Fibroblast of lung (primary cell): ENCODE data around the gene APBA2. TPM values are rescaled to one million over a fixed set of nuclear protein-coding genes. Genes with fewer than 3 reads are reported as not detected.

ENCODE experiments used
- DNase-seq, 2 donors: peaks; one replicate each; pipeline versions ENCODE4 v3.0.0 to v3.0.0-alpha.2; 2010; ENCODE audit warnings: low read depth in 2 of 2
- H2AFZ ChIP-seq: 2 replicates; pipeline ENCODE4 v1.5.1; 2012; ENCODE audit warnings: low read length, control low read depth, inconsistent platforms
- H3K27ac ChIP-seq: 2 replicates; pipeline ENCODE4 v1.5.1; 2011; ENCODE audit warnings: low read length, control low read depth; ENCODE audit not compliant: insufficient read depth
- H3K27me3 ChIP-seq: 2 replicates; pipeline ENCODE4 v1.5.1; 2011; ENCODE audit warnings: mild to moderate bottlenecking, low read length; ENCODE audit not compliant: control insufficient read depth, insufficient read depth
- H3K36me3 ChIP-seq: 2 replicates; pipeline ENCODE4 v1.5.1; 2011; ENCODE audit warnings: low read length; ENCODE audit not compliant: control insufficient read depth, insufficient read depth
- H3K4me1 ChIP-seq: 2 replicates; pipeline ENCODE4 v1.5.1; 2011; ENCODE audit warnings: low read length; ENCODE audit not compliant: control insufficient read depth, insufficient read depth; ENCODE audit errors: extremely low read depth
- H3K4me2 ChIP-seq: 2 replicates; pipeline ENCODE4 v1.5.1; 2011; ENCODE audit warnings: low read length, control low read depth; ENCODE audit not compliant: insufficient read depth; ENCODE audit errors: extremely low read depth
- H3K4me3 ChIP-seq, 4 experiments: fragments of 200-600 bp in 1 of 4; sonication (generic) in 1 of 4; replicated peaks in 1 of 4; 2 replicates each; pipeline ENCODE4 v1.5.1; 2011 to 2016; ENCODE audit warnings: low read length in 4 of 4, low read depth in 3 of 4, mild to moderate bottlenecking in 3 of 4, control low read depth in 2 of 4, inconsistent platforms in 1 of 4, mixed read lengths in 1 of 4; ENCODE audit not compliant: insufficient read depth in 1 of 4; ENCODE audit errors: control extremely low read depth in 1 of 4
- H3K79me2 ChIP-seq: 2 replicates; pipeline ENCODE4 v1.5.1; 2012; ENCODE audit warnings: mild to moderate bottlenecking, low read length, inconsistent platforms; ENCODE audit not compliant: control insufficient read depth, insufficient read depth
- H3K9ac ChIP-seq: 2 replicates; pipeline ENCODE4 v1.5.1; 2011; ENCODE audit warnings: mild to moderate bottlenecking, low read length, control low read depth; ENCODE audit not compliant: insufficient read depth
- H3K9me3 ChIP-seq: 2 replicates; pipeline ENCODE4 v1.5.1; 2012; ENCODE audit warnings: low read depth, low read length; ENCODE audit not compliant: control insufficient read depth, insufficient read depth
- H4K20me1 ChIP-seq: 2 replicates; pipeline ENCODE4 v1.5.1; 2011; ENCODE audit warnings: low read length; ENCODE audit not compliant: control insufficient read depth, insufficient read depth; ENCODE audit errors: extremely low read depth
- EZH2 ChIP-seq: IDR thresholded peaks from 2 replicates; pipeline ENCODE4 v1.5.1; 2012; ENCODE audit warnings: low read length, control low read depth, mild to moderate bottlenecking; ENCODE audit errors: missing control alignments
- polyA plus RNA-seq, 2 donors: library from polyadenylated mRNA; depleted of rRNA in 1 of 2; stranded (reverse) in 1 of 2; unstranded in 1 of 2; fragments of >200 nt; gene quantifications; 2 replicates each; pipeline ENCODE4 v1.2.1, GENCODE V29; 2011 to 2012; ENCODE audit warnings: missing spikeins in 1 of 2
- total RNA-seq: library from RNA; depleted of rRNA; stranded (reverse); fragments of >200 nt; gene quantifications from 2 replicates; pipeline ENCODE4 v1.2.1, GENCODE V29; 2014
- TF ChIP-seq, protein P1 (sequence below), 2 donors: IDR thresholded peaks in 1 of 2; conservative IDR thresholded peaks in 1 of 2; 1 replicate in 1 of 2; 2 replicates in 1 of 2; pipeline ENCODE4 v1.5.1; 2011 to 2012; ENCODE audit warnings: low read length in 2 of 2, control low read depth in 1 of 2, inconsistent platforms in 1 of 2, low read depth in 1 of 2, mild to moderate bottlenecking in 1 of 2

APBA2 gene
- total and polyA plus RNA-seq, 2 donors (not counting 1 experiment from before 2014, with no cell fraction given), result 9.5 to 20.3 TPM

DNA sequence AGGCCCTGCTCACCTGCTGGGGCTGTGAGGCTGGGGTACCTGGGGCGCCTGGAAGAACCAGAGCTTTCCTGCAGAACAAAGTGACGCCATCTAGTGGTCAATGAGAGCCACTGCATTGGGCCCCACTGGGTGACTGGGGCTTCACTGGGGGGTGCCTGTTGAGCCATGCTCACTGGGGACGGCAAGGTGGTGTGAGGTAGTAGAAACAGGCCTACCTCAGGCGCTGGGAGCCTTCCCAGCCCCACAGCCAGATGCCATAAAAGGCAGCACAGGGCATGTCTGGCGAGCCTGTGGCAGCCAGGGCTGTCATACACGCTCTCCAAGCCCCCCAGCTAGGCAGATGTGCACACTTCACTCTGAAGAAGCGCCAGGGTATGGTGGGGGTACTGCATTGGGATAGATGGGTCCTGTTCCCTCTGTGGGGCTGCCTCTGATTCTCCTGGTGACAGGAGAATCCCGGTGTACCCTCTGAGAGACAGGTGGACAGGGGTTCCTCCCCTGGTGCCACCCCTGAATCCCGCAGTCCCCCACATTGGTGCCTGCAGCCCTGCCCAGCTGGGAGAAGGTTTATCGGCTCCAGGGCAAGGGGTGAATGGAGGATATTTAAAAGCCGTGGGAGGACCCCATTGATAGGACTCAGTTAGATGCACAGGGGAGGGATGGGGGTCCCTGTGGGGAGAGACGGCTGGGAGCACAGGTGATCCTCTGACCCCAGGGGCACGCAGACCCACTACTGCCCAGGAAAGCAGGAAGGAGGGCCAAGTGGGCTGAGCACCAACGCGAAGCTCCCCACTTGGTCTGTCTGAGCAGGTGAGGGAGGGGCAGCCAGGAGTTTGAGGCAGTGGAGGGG, 205.1 kb downstream of the APBA2 start:
- no peaks in the 10 kb centered on the region for H3K27me3 ChIP-seq
- no peak for TF ChIP-seq EZH2
- TF ChIP-seq, protein P1, sequence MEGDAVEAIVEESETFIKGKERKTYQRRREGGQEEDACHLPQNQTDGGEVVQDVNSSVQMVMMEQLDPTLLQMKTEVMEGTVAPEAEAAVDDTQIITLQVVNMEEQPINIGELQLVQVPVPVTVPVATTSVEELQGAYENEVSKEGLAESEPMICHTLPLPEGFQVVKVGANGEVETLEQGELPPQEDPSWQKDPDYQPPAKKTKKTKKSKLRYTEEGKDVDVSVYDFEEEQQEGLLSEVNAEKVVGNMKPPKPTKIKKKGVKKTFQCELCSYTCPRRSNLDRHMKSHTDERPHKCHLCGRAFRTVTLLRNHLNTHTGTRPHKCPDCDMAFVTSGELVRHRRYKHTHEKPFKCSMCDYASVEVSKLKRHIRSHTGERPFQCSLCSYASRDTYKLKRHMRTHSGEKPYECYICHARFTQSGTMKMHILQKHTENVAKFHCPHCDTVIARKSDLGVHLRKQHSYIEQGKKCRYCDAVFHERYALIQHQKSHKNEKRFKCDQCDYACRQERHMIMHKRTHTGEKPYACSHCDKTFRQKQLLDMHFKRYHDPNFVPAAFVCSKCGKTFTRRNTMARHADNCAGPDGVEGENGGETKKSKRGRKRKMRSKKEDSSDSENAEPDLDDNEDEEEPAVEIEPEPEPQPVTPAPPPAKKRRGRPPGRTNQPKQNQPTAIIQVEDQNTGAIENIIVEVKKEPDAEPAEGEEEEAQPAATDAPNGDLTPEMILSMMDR (conservative IDR thresholded peaks at IDR 0.05 in 1 of 2, IDR thresholded peaks at IDR 0.05 in 1 of 2; ENCODE audit: low read depth in 1 of 2, low read length in 2 of 2), result peak; percentile 60 to 89
- no peaks in the 10 kb centered on the region for H3K79me2 ChIP-seq
- H3K9me3 ChIP-seq, result no peaks in the 10 kb centered on the region
- no peak overlapping the region for H3K9ac ChIP-seq
- no peaks in the 10 kb centered on the region for H3K36me3 ChIP-seq
- H3K4me2 ChIP-seq, result no peak overlapping the region
- H3K4me3 ChIP-seq, result no peak overlapping the region
- H2AFZ ChIP-seq, result no peak overlapping the region
- no peaks in the 10 kb centered on the region for H4K20me1 ChIP-seq
- no peak overlapping the region for H3K27ac ChIP-seq
- no peaks in the 10 kb centered on the region for H3K4me1 ChIP-seq
- DNase-seq, result peak in 1 of 2 donors; percentile 28

DNA sequence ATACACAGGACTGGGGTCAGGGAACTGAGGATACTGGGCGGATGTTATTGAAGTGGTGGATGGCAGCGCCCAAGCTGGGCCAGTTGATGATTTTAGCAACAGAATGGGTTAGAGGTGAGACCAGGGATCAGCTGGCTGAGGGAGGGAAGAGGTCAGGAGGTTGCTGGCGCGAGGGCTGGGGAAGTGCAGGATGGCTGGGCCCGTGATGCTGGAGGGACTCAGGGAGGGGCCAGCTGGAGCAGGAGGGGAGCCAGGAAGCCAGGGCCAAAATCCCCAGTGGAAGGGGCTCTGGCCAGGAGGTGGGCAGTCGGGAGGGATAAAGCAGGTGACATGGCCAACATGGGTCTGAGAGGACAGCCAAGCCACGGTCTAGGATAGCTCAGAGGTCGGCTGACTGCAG, 205.9 kb downstream of the APBA2 start:
- H3K4me3 ChIP-seq, result no peak overlapping the region
- H3K4me2 ChIP-seq, result no peak overlapping the region
- TF ChIP-seq, protein P1 (conservative IDR thresholded peaks at IDR 0.05 in 1 of 2, IDR thresholded peaks at IDR 0.05 in 1 of 2; ENCODE audit: low read depth in 1 of 2, low read length in 2 of 2), result no peak
- no peak for TF ChIP-seq EZH2
- H3K9me3 ChIP-seq, result no peaks in the 10 kb centered on the region
- no peaks in the 10 kb centered on the region for H3K79me2 ChIP-seq
- DNase-seq, result no peak
- H3K36me3 ChIP-seq, result no peaks in the 10 kb centered on the region
- no peaks in the 10 kb centered on the region for H4K20me1 ChIP-seq
- H2AFZ ChIP-seq, result no peak overlapping the region
- H3K9ac ChIP-seq, result no peak overlapping the region
- H3K27me3 ChIP-seq, result no peaks in the 10 kb centered on the region
- no peaks in the 10 kb centered on the region for H3K4me1 ChIP-seq
- H3K27ac ChIP-seq, result no peak overlapping the region

- Histone ChIP-seq H3K4me2 (no peak overlapping the region), H3K9me3 (no peaks in the 10 kb centered on the region), H4K20me1 (no peaks in the 10 kb centered on the region), H3K79me2 (no peaks in the 10 kb centered on the region), H3K27me3 (no peaks in the 10 kb centered on the region), H3K36me3 (no peaks in the 10 kb centered on the region), H2AFZ (no peak overlapping the region), H3K4me1 (no peaks in the 10 kb centered on the region), H3K4me3 (no peak overlapping the region), H3K27ac (no peak overlapping the region), H3K9ac (no peak overlapping the region)
- DNase-seq, result no peak
- TF ChIP-seq, protein P1 (conservative IDR thresholded peaks at IDR 0.05 in 1 of 2, IDR thresholded peaks at IDR 0.05 in 1 of 2; ENCODE audit: low read depth in 1 of 2, low read length in 2 of 2), result no peak
- no peak for TF ChIP-seq EZH2
Observed at GRCh38 chr15:29092376-29093064, 206.7 kb downstream of the APBA2 start.
